Prostate gland (tissue), 2 donors: ENCODE results near the gene GRID1. TPM values are rescaled to one million over a fixed set of nuclear protein-coding genes. Genes with fewer than 3 reads are reported as not detected.

Experiments used
- DNase-seq: peaks from one replicate; pipeline ENCODE4 v3.0.0-alpha.2; 2019; ENCODE audit warnings: low spot score
- H3K27ac ChIP-seq, 2 donors: fragments of 200-600 bp; sonication (generic); 2 replicates each; pipeline ENCODE4 v1.5.1; 2017 to 2019
- H3K27me3 ChIP-seq: fragments of 200-600 bp; sonication (generic); replicated peaks from 2 replicates; pipeline ENCODE4 v1.5.1; 2019; ENCODE audit not compliant: insufficient read depth
- H3K36me3 ChIP-seq, 2 donors: fragments of 200-600 bp; sonication (generic); 1 replicate in 1 of 2; 2 replicates in 1 of 2; pipeline versions ENCODE4 v1.5.1 to v1.8.1; 2017 to 2019
- H3K4me1 ChIP-seq: fragments of 200-600 bp; sonication (generic); replicated peaks from 2 replicates; pipeline ENCODE4 v1.5.1; 2019
- H3K4me3 ChIP-seq, 2 donors: fragments of 200-600 bp; sonication (generic); 2 replicates each; pipeline ENCODE4 v1.5.1; 2017 to 2019
- H3K9me3 ChIP-seq: fragments of 200-600 bp; sonication (generic); 2 replicates; pipeline ENCODE4 v1.5.1; 2017
- CTCF ChIP-seq, 4 experiments: fragments of 200-600 bp in 2 of 4; fragments of 450-650 bp in 2 of 4; sonication (generic) in 2 of 4; IDR thresholded peaks; 1 replicate in 3 of 4; 2 replicates in 1 of 4; pipeline ENCODE4 v1.5.1; 2016 to 2019; ENCODE audit warnings: antibody characterized with exemption in 4 of 4, mild to moderate bottlenecking in 2 of 4, moderate library complexity in 2 of 4
- POLR2A ChIP-seq: fragments of 450-650 bp; IDR thresholded peaks from one replicate; pipeline ENCODE4 v1.6.1; 2016; ENCODE audit warnings: antibody characterized with exemption, mild to moderate bottlenecking
- POLR2AphosphoS5 ChIP-seq: sonication (generic); formaldehyde crosslinking; IDR thresholded peaks from one replicate; pipeline ENCODE4 v1.6.1; 2017; ENCODE audit warnings: antibody characterized with exemption
- WGBS: methylation state at CpG from one replicate; pipeline ENCODE4 v1.1.5; 2018; 5-methylcytosine and 5-hydroxymethylcytosine counted together
- intact Hi-C: fragments of 100-400 bp; cut with DNase I; formaldehyde crosslinking; loops from one replicate; pipeline ENCODE4 v1.14.2; 2022
- total RNA-seq, 2 donors: library from RNA; depleted of rRNA; stranded (reverse); fragments of >200 nt; gene quantifications; one replicate each; pipeline ENCODE4 v1.1.0, GENCODE V29; 2016

Gene GRID1
- total RNA-seq, 2 donors from 2014 or later = 1.0 to 10.0 TPM

GRCh38 chr10:86167121-86167761, 199.4 kb downstream of the GRID1 start:
- Histone ChIP-seq H3K4me1 (no peaks in the 10 kb centered on the region), H3K36me3 (no peaks in the 10 kb centered on the region), H3K27me3 (no peaks in the 10 kb centered on the region), H3K4me3 (no peak overlapping the region), H3K9me3 (no peaks in the 10 kb centered on the region), H3K27ac (no peak overlapping the region)
- 86% methylated on average over 5 of the region's 5 CpGs for WGBS
- TF ChIP-seq POLR2A = no peak
- TF ChIP-seq CTCF (IDR thresholded peaks at IDR 0.05) = no peak
- TF ChIP-seq POLR2AphosphoS5 = no peak
- DNase-seq = no peak
- intact Hi-C loops = no loop called here

GRCh38 chr10:86165666-86166065, 200.9 kb downstream of the GRID1 start:
- no peak overlapping the region for H3K4me3 ChIP-seq
- TF ChIP-seq POLR2A (no peak), CTCF (IDR thresholded peaks at IDR 0.05) (no peak), POLR2AphosphoS5 (no peak)
- H3K27ac ChIP-seq = no peak overlapping the region
- no peaks in the 10 kb centered on the region for H3K9me3 ChIP-seq
- no peaks in the 10 kb centered on the region for H3K4me1 ChIP-seq
- DNase-seq = no peak
- no peaks in the 10 kb centered on the region for H3K36me3 ChIP-seq
- 96% methylated on average over 9 of the region's 9 CpGs for WGBS
- intact Hi-C loops = no loop called here
- no peaks in the 10 kb centered on the region for H3K27me3 ChIP-seq

DNA sequence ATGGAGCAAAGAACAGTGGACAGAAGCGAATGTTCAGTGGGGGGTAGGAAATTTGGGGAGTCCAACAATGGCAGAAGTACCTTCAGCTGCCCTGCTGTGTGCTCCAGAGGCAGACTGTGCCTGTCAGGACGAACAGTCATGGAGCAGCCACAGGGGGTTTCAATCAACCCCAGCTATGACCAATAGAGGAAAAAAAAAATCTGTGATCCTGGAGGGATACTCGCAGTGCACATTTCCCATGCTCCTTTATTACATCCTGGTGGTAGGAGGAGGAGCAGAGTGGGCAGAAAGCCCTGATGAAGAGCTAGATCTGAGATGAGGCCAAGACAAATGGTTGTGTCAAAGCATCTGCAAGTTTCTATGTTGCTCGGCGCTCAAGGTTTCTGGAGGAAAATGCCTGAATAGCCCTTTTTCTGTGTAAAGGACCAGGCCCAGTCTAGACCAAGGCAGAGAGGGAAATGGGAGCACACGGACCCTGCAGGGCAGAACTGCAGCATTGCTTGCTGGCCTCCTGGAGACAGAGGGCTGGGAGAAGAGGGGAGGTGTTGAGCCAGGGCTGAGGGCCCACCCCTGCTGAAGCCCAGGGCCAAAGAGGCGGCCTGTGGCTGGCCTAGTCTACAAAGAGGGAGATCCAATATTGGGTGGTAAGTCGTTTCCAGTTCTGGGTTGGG, 201.5 kb downstream of the GRID1 start:
- Histone ChIP-seq H3K36me3 (no peaks in the 10 kb centered on the region), H3K27me3 (no peaks in the 10 kb centered on the region), H3K27ac (no peak overlapping the region), H3K9me3 (no peaks in the 10 kb centered on the region), H3K4me3 (no peak overlapping the region), H3K4me1 (no peaks in the 10 kb centered on the region)
- DNase-seq = no peak
- no peak for TF ChIP-seq CTCF (IDR thresholded peaks at IDR 0.05)
- TF ChIP-seq POLR2AphosphoS5 = no peak
- TF ChIP-seq POLR2A = no peak
- intact Hi-C loops = no loop called here
- WGBS = 80% methylated on average over 8 of the region's 8 CpGs

GRCh38 chr10:86164174-86164774, 202.3 kb downstream of the GRID1 start:
- H3K36me3 ChIP-seq = no peaks in the 10 kb centered on the region
- TF ChIP-seq POLR2A (no peak), CTCF (IDR thresholded peaks at IDR 0.05) (no peak), POLR2AphosphoS5 (no peak)
- H3K9me3 ChIP-seq = no peaks in the 10 kb centered on the region
- 85% methylated on average over 6 of the region's 6 CpGs for WGBS
- DNase-seq = no peak
- intact Hi-C loops = no loop called here
- H3K27ac ChIP-seq = no peak overlapping the region
- H3K4me1 ChIP-seq = no peaks in the 10 kb centered on the region
- no peaks in the 10 kb centered on the region for H3K27me3 ChIP-seq
- no peak overlapping the region for H3K4me3 ChIP-seq
